HEK293T (cell line): Measurements from ENCODE around the gene UBR1.

Source experiments
- CTCF ChIA-PET: fragments of 350-600 bp; formaldehyde crosslinking; extraction: SDS; loops from one replicate; lab custom pipeline; 2021; ENCODE audit warnings: antibody characterized with exemption, inconsistent platforms; lab: Yijun Ruan, JAX
- POLR2A ChIA-PET: fragments of 350-600 bp; formaldehyde crosslinking; extraction: SDS; loops from one replicate; lab custom pipeline; 2020; ENCODE audit warnings: antibody characterized with exemption, inconsistent platforms; lab: Yijun Ruan, JAX
- DNase-seq: peaks from one replicate; pipeline ENCODE4 v3.0.0; 2012; ENCODE audit warnings: mixed read lengths; ENCODE audit errors: extremely low spot score
- ARNT ChIP-seq: fragments of 450-650 bp; IDR thresholded peaks from 2 replicates; pipeline ENCODE4 v1.6.1; 2017; ENCODE audit warnings: mild to moderate bottlenecking
- BHLHE40 ChIP-seq: fragments of 450-650 bp; IDR thresholded peaks from 2 replicates; pipeline ENCODE4 v1.6.1; 2016; ENCODE audit warnings: mild to moderate bottlenecking, moderate library complexity, borderline replicate concordance
- CTBP1 ChIP-seq: fragments of 450-650 bp; IDR thresholded peaks from 2 replicates; pipeline ENCODE4 v1.6.1; 2016; ENCODE audit warnings: borderline replicate concordance
- ELF4 ChIP-seq: fragments of 450-650 bp; IDR thresholded peaks from 2 replicates; pipeline ENCODE4 v1.6.1; 2017; ENCODE audit warnings: antibody characterized with exemption
- FOXA1 ChIP-seq: fragments of 450-650 bp; IDR thresholded peaks from 2 replicates; pipeline ENCODE4 v1.6.1; 2016; ENCODE audit warnings: mild to moderate bottlenecking
- FOXK2 ChIP-seq: fragments of 450-650 bp; IDR thresholded peaks from 2 replicates; pipeline ENCODE4 v1.6.1; 2016; ENCODE audit warnings: mild to moderate bottlenecking
- FOXM1 ChIP-seq: fragments of 450-650 bp; IDR thresholded peaks from 2 replicates; pipeline ENCODE4 v1.6.1; 2017; ENCODE audit warnings: mild to moderate bottlenecking, borderline replicate concordance
- HDGF ChIP-seq: fragments of 450-650 bp; IDR thresholded peaks from 2 replicates; pipeline ENCODE4 v1.6.1; 2017; ENCODE audit warnings: antibody characterized with exemption, borderline replicate concordance
- L3MBTL2 ChIP-seq: fragments of 450-650 bp; conservative IDR thresholded peaks from 2 replicates; pipeline ENCODE4 v1.6.1; 2016; ENCODE audit warnings: mild to moderate bottlenecking
- LEF1 ChIP-seq: fragments of 450-650 bp; IDR thresholded peaks from 2 replicates; pipeline ENCODE4 v1.6.1; 2017; ENCODE audit warnings: mild to moderate bottlenecking, borderline replicate concordance
- NFRKB ChIP-seq: fragments of 450-650 bp; IDR thresholded peaks from 2 replicates; pipeline ENCODE4 v1.6.1; 2016; ENCODE audit warnings: mild to moderate bottlenecking, moderate library complexity
- SP1 ChIP-seq: fragments of 450-650 bp; IDR thresholded peaks from 2 replicates; pipeline ENCODE4 v1.6.1; 2017
- SUZ12 ChIP-seq: fragments of 450-650 bp; IDR thresholded peaks from 2 replicates; pipeline ENCODE4 v1.6.1; 2016; ENCODE audit warnings: mild to moderate bottlenecking
- TARDBP ChIP-seq: fragments of 450-650 bp; IDR thresholded peaks from 2 replicates; pipeline ENCODE4 v1.6.1; 2016
- ZNF384 ChIP-seq: fragments of 450-650 bp; IDR thresholded peaks from 2 replicates; pipeline ENCODE4 v1.6.1; 2016
- TF ChIP-seq, protein P1 (sequence below): fragments of 450-650 bp; IDR thresholded peaks from 2 replicates; pipeline ENCODE4 v1.6.1; 2016

Gene UBR1

DNA sequence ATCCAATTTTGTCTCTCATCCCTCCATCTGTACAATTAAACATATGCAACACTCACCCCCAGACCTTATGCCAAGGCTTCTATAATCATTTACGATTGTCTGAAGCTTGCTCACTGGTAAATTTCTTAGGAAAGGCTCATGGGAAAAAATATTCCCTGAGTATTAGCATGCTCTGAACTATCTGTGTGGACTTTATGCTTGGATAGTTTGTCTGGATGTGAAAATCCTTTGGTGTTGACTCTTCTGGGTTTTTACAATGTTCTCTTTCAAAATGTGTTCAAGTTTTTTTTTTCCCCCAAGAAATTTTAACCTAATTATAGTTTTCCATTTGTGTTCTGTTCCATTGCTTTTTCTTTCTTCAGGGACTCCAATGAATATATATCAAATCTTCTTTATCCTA, 165.3 kb downstream of the UBR1 start:
- ChIA-PET CTCF (interaction anchor here (0.6 kb wide), 1 partner anchor 263 kb away, joined by 3 read pairs; no protein-coding TSS in a partner anchor), POLR2A (interaction anchor here (0.6 kb wide), 1 partner anchor 9 kb away, joined by 4 read pairs; no protein-coding TSS in a partner anchor)

DNA sequence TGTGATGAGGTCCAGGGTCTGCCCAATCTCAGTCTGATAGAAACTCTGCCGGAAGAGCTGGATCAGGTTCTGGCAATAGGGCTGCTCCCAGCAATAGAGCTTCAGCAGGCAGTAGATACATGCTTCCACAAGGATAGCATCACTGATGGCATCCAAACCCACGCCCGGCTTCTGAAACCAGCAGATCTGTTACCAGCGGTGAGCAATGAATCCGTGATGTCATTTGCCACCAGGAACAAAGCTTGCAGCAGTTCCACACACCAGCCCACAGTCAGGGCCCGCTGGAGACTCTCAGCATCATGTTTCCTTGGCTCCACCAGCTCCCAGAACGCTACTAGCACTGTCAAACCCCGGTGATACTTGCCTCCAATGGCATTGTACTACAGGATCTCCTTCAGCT, 166.0 kb downstream of the UBR1 start:
- no peak for DNase-seq
- CTCF ChIA-PET: interaction anchor here (0.6 kb wide), 1 partner anchor 262 kb away, joined by 3 read pairs; no protein-coding TSS in a partner anchor
- no peak for TF ChIP-seq TARDBP
- no peak for TF ChIP-seq L3MBTL2
- no peak for TF ChIP-seq BHLHE40
- no peak for TF ChIP-seq FOXM1
- no peak for TF ChIP-seq ELF4
- TF ChIP-seq SP1: no peak
- POLR2A ChIA-PET: interaction anchor here (0.6 kb wide), 1 partner anchor 10 kb away, joined by 4 read pairs; no protein-coding TSS in a partner anchor

More for the DNA sequence above, 165.3 kb downstream of the UBR1 start:
- TF ChIP-seq ARNT: no peak
- TF ChIP-seq FOXK2: no peak
- no peak for TF ChIP-seq FOXM1
- no peak for TF ChIP-seq SP1
- TF ChIP-seq ELF4: no peak
- TF ChIP-seq LEF1: no peak
- no peak for TF ChIP-seq NFRKB
- TF ChIP-seq FOXA1: no peak
- no peak for TF ChIP-seq TARDBP
- TF ChIP-seq, protein P1, sequence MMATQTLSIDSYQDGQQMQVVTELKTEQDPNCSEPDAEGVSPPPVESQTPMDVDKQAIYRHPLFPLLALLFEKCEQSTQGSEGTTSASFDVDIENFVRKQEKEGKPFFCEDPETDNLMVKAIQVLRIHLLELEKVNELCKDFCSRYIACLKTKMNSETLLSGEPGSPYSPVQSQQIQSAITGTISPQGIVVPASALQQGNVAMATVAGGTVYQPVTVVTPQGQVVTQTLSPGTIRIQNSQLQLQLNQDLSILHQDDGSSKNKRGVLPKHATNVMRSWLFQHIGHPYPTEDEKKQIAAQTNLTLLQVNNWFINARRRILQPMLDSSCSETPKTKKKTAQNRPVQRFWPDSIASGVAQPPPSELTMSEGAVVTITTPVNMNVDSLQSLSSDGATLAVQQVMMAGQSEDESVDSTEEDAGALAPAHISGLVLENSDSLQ: no peak
- no peak for TF ChIP-seq CTBP1
- TF ChIP-seq ZNF384: no peak
- TF ChIP-seq HDGF: no peak
- TF ChIP-seq SUZ12: no peak
- no peak for TF ChIP-seq BHLHE40
- DNase-seq: no peak

DNA sequence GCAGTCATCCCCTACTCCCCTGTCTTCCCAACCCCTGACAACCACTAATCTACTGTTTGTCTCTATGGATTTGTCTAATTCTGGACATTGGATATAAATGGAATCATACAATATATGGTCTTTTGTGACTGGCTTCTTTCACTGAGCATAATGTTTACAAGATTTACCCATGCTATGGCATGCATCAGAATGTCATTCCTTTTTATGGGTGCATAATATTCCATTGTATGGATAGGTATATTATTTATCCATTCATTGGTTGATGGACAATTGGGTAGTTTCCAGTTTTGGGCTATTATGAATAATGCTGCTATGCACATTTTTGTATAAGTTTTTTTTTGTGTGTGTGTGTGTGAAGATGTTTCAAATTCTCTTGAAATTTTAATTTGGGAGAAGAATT, 168.7 kb downstream of the UBR1 start:
- ChIA-PET CTCF (no interaction called here), POLR2A (no interaction called here)
- TF ChIP-seq LEF1: no peak
- TF ChIP-seq FOXK2: no peak
- TF ChIP-seq, protein P1: no peak
- TF ChIP-seq SP1: no peak
- TF ChIP-seq HDGF: no peak
- TF ChIP-seq L3MBTL2: no peak
- TF ChIP-seq ZNF384: no peak
- no peak for TF ChIP-seq TARDBP
- TF ChIP-seq ARNT: no peak
- TF ChIP-seq FOXA1: no peak
- no peak for TF ChIP-seq NFRKB
- no peak for TF ChIP-seq ELF4
- TF ChIP-seq SUZ12: no peak
- TF ChIP-seq BHLHE40: no peak
- TF ChIP-seq FOXM1: no peak
- no peak for TF ChIP-seq CTBP1
- no peak for DNase-seq

DNA sequence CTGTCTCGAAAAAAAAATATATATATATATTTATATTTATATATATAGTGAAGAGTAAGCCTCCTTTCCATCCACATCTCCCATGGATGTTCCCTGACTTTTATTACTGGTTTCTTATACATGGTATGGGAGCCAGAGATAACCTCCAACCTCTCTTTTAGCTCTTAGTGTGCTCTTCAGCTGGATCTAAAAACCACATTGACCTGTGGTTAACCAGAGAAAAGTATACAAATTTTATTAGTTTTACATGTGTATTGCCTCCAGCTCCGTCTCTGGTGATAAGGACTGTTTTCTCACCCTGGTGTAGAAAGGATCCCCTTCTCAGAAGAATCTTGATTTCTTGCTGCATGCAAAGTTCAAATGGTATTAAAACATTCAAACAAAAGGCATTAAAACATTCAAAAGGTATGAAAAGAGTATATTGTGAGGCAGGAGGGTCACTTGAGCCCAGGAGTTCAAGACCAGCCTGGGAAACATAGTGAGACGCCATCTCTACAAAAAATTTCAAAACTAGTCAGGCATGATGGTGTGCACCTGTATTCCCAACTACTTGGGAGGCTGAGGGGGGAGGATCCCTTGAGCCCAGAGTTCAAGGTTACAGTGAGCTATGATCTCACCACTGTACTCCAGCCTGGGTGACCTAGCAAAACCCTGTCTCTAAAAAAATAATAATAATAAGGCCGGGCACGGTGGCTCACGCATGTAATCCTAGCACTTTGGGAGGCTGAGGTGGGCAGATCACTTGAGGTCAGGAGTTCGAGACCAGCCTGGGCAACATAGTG, 171.8 kb downstream of the UBR1 start:
- CTCF ChIA-PET: interaction anchor here (0.8 kb wide), 1 partner anchor 7 kb away, joined by 3 read pairs; no protein-coding TSS in a partner anchor
- POLR2A ChIA-PET: no interaction called here
- no peak for DNase-seq
- TF ChIP-seq ELF4 (no peak), TARDBP (no peak), SP1 (no peak), FOXA1 (no peak), FOXK2 (no peak), HDGF (no peak), BHLHE40 (no peak), NFRKB (no peak), ARNT (no peak)

DNA sequence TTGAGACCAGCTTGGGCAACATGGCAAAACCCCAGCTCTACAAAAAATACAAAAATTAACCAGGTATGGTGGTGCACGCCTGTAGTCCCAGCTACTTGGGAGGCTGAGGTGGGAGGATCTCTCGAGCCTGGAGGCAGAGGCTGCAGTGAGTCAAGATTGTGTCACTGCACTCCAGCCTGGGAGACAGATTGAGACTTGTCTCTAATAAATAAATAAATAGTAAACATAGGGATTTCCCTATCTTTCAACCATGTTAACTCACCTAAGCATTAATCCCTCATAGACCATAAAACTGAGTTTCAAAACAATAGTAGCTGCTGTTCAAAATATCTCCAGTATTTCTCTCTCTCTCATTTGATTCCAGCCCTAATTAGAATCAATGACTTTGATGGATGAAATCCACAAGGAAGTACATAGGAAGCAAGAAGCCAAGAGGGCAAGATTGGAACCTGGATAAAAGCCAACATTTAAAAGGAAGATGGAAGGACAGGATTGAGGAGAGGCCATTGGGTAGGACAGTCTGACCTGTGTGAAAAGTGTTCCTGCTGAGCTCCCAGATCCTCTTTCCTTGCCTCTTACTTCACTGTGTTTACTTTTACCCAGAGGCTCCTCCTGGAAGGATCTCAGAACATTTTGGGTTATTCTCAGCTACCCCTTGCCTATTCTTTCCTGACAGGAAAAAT, 172.9 kb downstream of the UBR1 start:
- DNase-seq: no peak
- ChIA-PET CTCF (no interaction called here), POLR2A (interaction anchor here (0.6 kb wide), 1 partner anchor 196 kb away, joined by 3 read pairs; no protein-coding TSS in a partner anchor)
- TF ChIP-seq ELF4 (no peak), ZNF384 (no peak), FOXA1 (no peak), TARDBP (no peak), HDGF (no peak)

DNA sequence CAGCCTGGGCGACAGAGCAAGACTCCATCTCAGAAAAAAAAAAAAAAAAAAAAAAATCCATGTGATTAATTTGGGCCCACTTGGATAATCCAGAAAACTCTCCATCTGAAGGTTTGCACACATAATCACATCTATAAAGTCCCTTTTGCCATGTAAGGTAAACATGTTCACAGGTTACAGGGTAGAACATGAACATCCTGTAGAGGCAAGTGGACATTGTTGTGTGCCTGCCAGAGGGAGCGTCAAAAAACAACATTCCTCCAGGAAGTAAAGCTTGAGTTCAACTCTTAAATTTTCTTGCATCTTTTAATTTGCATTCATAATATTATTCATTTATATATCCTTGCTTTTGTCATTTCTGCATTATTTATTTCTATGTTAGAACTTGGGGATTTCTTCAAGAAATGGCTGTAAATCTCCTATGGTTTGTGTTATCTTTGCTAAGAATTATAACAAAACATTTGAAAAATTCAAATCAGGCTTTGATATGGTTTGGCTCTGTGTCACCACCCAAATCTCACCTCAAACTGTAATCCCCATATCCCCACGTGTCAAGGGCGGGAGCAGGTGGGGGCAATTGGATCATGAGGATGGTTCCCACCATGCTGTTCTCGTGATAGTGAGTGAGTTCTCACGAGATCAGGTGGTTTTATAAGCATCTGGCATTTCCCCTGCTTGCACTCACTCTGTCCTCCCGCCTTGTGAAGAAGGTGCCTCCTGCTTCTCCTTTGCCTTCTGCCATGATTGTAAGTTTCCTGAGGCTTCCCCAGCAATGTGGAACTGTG, 173.9 kb downstream of the UBR1 start:
- POLR2A ChIA-PET: no interaction called here
- CTCF ChIA-PET: no interaction called here
- DNase-seq: no peak
- no peak for TF ChIP-seq ELF4
- no peak for TF ChIP-seq NFRKB
- TF ChIP-seq SUZ12: no peak
- TF ChIP-seq, protein P1: no peak
- TF ChIP-seq TARDBP: no peak
- no peak for TF ChIP-seq LEF1
- TF ChIP-seq ZNF384: no peak
- no peak for TF ChIP-seq HDGF
- TF ChIP-seq CTBP1: no peak
- TF ChIP-seq BHLHE40: no peak
- TF ChIP-seq FOXA1: no peak
- TF ChIP-seq FOXM1: no peak
- TF ChIP-seq SP1: no peak
- TF ChIP-seq FOXK2: no peak
- no peak for TF ChIP-seq L3MBTL2
- no peak for TF ChIP-seq ARNT
